ENCODE results near the gene PRKN.
"Not testable (repeated sequence)": the region's sequence is repeated elsewhere in the genome, so short reads cannot be mapped to it uniquely, and the experiment has no call there.

PRKN gene

GRCh38 chr6:161351858-161352257, 1375.7 kb downstream of the PRKN start:
- DNase-seq, result no peak

- DNase-seq, result no peak
Measured at GRCh38 chr6:161349886-161350285, 1377.7 kb downstream of the PRKN start.

GRCh38 chr6:161348628-161348994, 1379.0 kb downstream of the PRKN start:
- DNase-seq, result no peak

GRCh38 chr6:161347988-161348627, 1379.5 kb downstream of the PRKN start:
- no peak for DNase-seq

- DNase-seq, result no peak
Measured at GRCh38 chr6:161347125-161347524, 1380.4 kb downstream of the PRKN start.

- DNase-seq, result no peak
Measured at GRCh38 chr6:161346717-161347116, 1380.8 kb downstream of the PRKN start.

GRCh38 chr6:161344626-161345025, 1382.9 kb downstream of the PRKN start:
- no peak for DNase-seq

GRCh38 chr6:161342039-161342438, 1385.5 kb downstream of the PRKN start:
- DNase-seq, result no peak

GRCh38 chr6:161341638-161342037, 1385.9 kb downstream of the PRKN start:
- DNase-seq, result no peak

GRCh38 chr6:161338015-161338414, 1389.6 kb downstream of the PRKN start:
- DNase-seq, result no peak

- DNase-seq, result no peak
Measured at GRCh38 chr6:161336479-161336878, 1391.1 kb downstream of the PRKN start.

- no peak for DNase-seq
Measured at GRCh38 chr6:161333410-161333809, 1394.2 kb downstream of the PRKN start.

- not testable (repeated sequence) for DNase-seq
Measured at GRCh38 chr6:161331402-161332081, 1396.0 kb downstream of the PRKN start.

- DNase-seq, result no peak
Measured at GRCh38 chr6:161327360-161327953, 1400.1 kb downstream of the PRKN start.

GRCh38 chr6:161319231-161319630, 1408.3 kb downstream of the PRKN start:
- no peak for DNase-seq

- no peak for DNase-seq
Measured at GRCh38 chr6:161318456-161318855, 1409.1 kb downstream of the PRKN start.

- DNase-seq, result no peak
Measured at GRCh38 chr6:161316531-161316930, 1411.0 kb downstream of the PRKN start.

GRCh38 chr6:161315246-161315917, 1412.2 kb downstream of the PRKN start:
- not testable (repeated sequence) for DNase-seq

GRCh38 chr6:161314541-161315245, 1412.9 kb downstream of the PRKN start:
- DNase-seq, result not testable (repeated sequence)

GRCh38 chr6:161313940-161314509, 1413.5 kb downstream of the PRKN start:
- no peak for DNase-seq

GRCh38 chr6:161313475-161313874, 1414.1 kb downstream of the PRKN start:
- DNase-seq, result not testable (repeated sequence)

- DNase-seq, result not testable (repeated sequence)
Measured at GRCh38 chr6:161309774-161310173, 1417.8 kb downstream of the PRKN start.

Data from NCI-H774 (cell line).